ENCODE data around the gene ARHGAP22.

Gene ARHGAP22

DNA sequence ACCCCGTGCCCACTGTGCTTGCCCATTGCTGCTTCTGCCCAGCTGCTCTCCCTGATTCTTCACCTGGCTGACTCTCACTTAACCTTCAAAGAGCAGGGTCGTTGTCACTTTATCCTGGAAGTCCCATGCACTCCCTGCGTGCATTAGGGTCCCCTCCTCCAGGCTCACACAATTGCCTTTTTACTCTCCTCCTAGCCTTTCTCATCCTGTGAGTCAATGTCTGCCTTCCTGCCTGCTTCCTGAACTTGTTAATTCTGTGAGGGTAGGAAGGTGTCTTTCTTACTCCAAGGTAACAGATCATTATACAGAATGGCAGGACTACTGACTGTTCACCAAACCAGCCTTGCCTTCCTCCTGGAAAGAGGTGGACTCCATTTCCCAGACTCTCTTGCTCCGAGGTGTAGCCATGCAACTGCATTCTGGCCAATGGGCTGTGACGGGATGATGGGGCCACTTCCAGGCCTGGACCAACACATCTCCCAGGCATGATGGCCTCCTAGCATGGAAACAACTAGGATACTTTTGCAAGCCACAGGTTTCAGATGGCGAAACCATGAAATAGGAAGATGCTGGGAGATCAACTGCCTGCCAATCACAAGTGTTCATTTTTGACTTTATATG, 54.7 kb downstream of the ARHGAP22 start:
- no peak for DNase-seq

DNA sequence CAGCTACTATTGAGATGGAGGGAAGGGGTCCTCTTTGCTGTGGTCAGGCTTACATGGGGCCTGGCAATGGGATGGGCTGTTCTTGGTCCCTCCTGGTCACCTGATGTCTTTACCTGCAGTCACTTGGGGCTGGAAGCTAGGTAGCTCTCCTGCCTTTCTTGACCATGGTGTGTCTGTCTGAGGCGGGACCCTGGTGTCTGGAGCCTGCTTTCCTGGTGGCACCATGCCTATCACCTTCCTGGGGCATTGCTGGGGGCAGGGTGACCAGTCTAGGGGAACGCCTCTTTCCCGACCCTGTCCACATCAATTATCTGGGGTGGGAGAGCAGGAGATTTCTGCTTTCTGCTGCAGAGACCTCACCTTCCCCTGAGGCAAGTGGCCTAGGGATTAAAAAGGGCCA, 55.6 kb downstream of the ARHGAP22 start:
- no peak for DNase-seq

DNA sequence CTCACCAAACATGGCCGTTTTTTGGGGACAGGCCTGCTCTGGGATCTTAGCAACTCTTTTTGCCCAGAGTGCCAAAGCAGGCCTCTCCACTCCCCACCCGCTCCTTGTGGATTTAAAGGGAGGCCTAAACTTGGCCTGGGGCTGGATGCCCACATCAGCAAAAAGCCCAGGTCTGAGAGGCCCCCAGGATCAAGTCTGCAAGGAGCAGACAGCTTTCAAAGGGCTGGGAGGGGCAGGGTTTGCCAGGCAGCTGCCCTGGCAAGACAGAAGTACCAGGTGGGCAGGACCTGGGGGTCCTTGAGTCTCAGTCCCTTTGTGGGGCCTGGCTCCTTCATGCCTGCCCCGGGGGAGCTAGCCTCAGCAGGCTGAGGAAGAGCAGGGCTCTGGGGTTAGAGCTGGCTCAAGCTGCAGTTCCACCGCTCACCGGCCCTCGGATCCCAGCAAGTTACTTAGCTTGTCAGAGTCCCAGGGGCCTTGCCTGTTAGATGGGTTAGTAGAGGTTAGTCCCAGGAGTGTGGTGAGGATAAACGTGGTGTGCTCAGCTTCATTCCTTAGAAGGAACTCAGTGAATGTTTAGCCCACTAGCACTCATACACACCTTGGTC, 56.2 kb downstream of the ARHGAP22 start:
- no peak for DNase-seq

GRCh38 chr10:48547981-48548380, 56.9 kb downstream of the ARHGAP22 start:
- no peak for DNase-seq

- no peak for DNase-seq
Observed at GRCh38 chr10:48547061-48547895, 57.6 kb downstream of the ARHGAP22 start.

GRCh38 chr10:48545462-48546145, 59.3 kb downstream of the ARHGAP22 start:
- DNase-seq = no peak

- no peak for DNase-seq
Observed at GRCh38 chr10:48543182-48543844, 61.6 kb downstream of the ARHGAP22 start.

- DNase-seq = no peak
Observed at GRCh38 chr10:48542471-48543181, 62.2 kb downstream of the ARHGAP22 start.

- DNase-seq = no peak
Observed at GRCh38 chr10:48541144-48541795, 63.6 kb downstream of the ARHGAP22 start.

DNA sequence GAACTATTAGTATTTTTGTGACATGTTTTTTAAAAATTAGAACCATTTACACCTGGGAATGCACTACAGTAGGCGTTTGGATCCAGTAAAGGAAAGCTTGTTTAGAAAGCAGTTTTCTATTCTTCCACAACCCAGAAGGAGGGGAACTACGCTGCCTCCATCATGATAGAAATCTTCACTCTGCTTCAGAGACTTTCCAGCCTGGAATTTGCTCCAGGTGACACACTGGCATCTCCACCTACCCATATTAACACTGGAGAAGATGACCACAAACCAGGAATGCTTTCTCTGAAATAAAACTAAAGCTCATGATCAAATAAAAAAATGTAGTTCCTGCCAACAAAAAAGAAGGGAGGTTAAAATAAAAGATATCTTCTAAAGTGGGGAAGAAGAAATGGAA, 66.3 kb downstream of the ARHGAP22 start:
- DNase-seq = no peak

DNA sequence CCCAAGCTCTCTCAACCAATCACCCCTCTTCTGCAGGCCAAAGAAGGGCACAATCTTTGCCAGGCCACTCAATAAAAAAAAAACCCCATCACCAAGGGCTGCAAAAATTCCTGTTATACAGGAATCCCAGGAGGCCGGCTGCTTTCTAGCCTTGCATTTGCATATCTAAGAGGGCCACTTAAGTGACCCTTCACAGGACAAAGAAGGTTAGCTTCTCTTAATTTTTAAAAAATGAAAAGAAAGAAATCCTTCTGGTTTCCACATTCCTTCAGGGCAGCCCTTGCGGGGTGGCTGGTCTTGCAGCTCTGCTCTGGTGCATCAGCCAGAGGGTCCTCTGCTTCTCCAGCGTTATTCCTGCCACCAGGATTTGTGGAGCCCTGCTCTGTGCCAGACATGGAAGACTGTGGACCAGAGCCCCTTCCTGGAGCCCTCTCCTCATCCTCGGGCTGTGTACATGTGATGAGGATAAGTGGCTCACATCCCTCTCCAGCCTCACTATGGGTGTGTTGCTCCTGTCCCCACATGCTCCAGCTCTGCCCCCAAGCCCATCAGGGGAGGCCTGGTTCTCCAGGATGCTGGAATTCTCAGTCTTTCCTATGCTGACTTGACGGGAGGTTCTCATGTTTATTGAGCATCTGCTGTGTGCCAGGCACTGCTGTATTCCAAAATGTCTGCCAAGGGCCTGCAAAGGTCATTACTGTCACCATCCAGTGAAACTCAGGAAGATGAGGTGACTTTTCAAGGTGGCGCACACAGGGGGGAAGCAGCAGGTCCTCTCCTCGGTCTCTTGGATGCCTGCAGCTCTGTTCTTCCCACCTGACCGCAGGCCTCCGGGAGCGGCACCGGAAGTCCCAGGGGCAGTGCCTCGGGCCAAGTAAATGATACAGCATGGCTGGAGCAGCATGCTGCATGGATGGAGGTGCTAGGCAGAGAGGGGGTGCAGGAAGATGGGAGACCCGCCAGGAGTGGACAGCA, 67.7 kb downstream of the ARHGAP22 start:
- peak; percentile 47 for DNase-seq

DNA sequence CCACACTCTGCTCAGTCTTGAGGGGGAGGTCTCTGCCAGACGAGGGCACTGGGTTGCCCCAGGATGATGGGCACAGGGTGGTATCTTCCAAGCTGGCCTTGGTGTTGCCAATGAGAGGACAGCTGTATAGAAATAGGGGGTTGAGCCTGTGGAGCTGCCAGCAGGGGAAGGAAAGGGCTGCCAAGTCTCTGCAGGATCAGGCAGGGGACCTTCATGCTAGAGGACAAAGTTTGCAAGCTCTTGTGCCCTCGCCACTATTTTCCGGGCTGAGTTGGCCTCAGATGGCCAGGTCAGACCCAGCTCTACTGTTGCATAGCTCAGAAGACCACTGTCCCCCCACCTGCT, 68.7 kb downstream of the ARHGAP22 start:
- DNase-seq = no peak

GRCh38 chr10:48535416-48536155, 69.3 kb downstream of the ARHGAP22 start:
- no peak for DNase-seq

- peak; percentile 7 for DNase-seq
Observed at GRCh38 chr10:48533951-48534720, 70.7 kb downstream of the ARHGAP22 start.

GRCh38 chr10:48533540-48533939, 71.3 kb downstream of the ARHGAP22 start:
- DNase-seq = no peak

- no peak for DNase-seq
Observed at GRCh38 chr10:48531486-48531885, 73.4 kb downstream of the ARHGAP22 start.

DNA sequence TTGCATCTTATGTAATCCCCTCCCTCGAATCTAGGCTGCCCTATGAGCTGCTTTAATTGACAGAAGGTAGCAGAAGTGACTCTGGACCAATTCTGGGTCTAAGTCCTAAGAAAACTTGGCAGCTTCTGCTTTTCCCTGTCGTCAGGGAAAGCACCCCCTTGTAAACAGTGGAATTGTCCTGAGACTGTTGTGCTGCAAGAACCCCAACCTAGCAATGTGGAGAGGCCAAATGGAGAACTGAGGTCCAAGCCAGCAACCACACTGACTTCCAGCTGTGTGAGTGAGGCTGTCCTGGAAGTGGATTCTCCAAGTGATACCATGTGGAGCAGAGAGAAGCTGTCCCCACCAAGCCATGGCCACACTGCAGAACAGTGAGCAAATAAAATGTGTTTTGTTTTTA, 75.5 kb downstream of the ARHGAP22 start:
- DNase-seq = no peak

- no peak for DNase-seq
Observed at GRCh38 chr10:48527756-48528155, 77.1 kb downstream of the ARHGAP22 start.
